Stimulated activated naive CD8-positive, alpha-beta T cell treated with anti-CD3 and anti-CD28 coated beads, Interleukin-15, Interleukin-2, amounts not matched to agents 100 ng/mL and 50 ng/mL, for 24 hours (primary cell): ENCODE measurements around the gene ITCH.

ENCODE experiments used
- H3K27ac Mint-ChIP-seq: one replicate; pipeline ENCODE4 v1.8.0; 2021; ENCODE audit warnings: mild to moderate bottlenecking, mixed read lengths
- H3K27me3 Mint-ChIP-seq: one replicate; pipeline ENCODE4 v1.8.0; 2021; ENCODE audit warnings: mixed read lengths
- H3K36me3 Mint-ChIP-seq: one replicate; pipeline ENCODE4 v1.8.0; 2021; ENCODE audit warnings: low read depth, mixed read lengths
- H3K4me1 Mint-ChIP-seq: one replicate; pipeline ENCODE4 v1.8.0; 2021; ENCODE audit warnings: low read depth, mixed read lengths
- H3K4me3 Mint-ChIP-seq: one replicate; pipeline ENCODE4 v1.8.0; 2021; ENCODE audit warnings: mild to moderate bottlenecking, mixed read lengths
- H3K9me3 Mint-ChIP-seq: one replicate; pipeline ENCODE4 v1.8.0; 2021; ENCODE audit warnings: mixed read lengths

The ITCH gene

GRCh38 chr20:34537651-34538050 lies 174.6 kb downstream of the ITCH start:
- peaks cover 49% of the 10 kb centered on the region for H3K36me3 Mint-ChIP-seq

DNA sequence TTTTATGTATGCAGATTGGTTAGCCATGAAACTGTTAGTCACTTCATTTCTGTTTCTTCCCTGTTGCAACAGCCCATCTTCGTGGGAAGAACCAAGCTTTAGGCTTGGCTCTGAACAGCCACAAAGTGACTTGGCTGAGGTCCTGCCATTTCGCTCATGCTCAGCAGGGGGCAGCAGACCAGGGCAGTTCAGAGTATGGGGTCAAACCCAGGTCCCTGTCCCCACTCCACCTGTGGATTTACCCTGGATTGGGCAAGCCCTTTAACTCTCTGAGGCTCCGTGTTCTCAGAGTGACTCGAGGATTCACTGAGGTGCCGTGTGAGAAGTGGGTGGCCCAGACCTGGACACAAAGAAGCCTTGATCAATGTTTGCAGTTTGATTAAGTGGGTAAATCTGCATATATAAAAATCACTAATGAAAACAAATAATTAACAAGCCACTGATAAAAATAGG lies 175.6 kb downstream of the ITCH start:
- Mint-ChIP-seq H3K4me3 (no peak overlapping the region), H3K36me3 (peaks cover 49% of the 10 kb centered on the region), H3K27ac (no peak overlapping the region), H3K9me3 (no peaks in the 10 kb centered on the region), H3K4me1 (peaks cover 13% of the 10 kb centered on the region), H3K27me3 (no peaks in the 10 kb centered on the region)

More at GRCh38 chr20:34537651-34538050, 174.6 kb downstream of the ITCH start:
- no peak overlapping the region for H3K27ac Mint-ChIP-seq
- H3K27me3 Mint-ChIP-seq = no peaks in the 10 kb centered on the region
- no peak overlapping the region for H3K4me3 Mint-ChIP-seq
- no peaks in the 10 kb centered on the region for H3K9me3 Mint-ChIP-seq
- peaks cover 12% of the 10 kb centered on the region for H3K4me1 Mint-ChIP-seq

DNA sequence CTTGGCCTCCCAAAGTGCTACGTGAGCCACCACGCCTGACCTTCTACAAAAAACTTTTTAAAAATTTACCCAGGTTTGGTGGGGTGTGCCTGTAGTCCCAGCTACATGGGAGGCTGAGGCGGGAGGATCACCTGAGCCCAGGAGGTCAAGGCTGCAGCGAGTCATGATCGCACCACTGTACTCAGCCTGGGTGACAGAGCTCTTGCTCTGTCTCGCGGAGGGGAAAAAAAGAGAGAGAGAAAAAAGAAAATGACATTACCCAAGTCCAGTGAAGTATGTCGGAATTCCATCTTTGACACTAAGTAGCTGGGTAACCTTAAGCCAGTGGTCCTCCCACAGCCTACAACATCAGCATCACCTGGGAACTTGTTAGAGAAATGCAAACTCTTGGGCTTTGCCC lies 176.7 kb downstream of the ITCH start:
- Mint-ChIP-seq H3K4me3 (no peak overlapping the region), H3K27me3 (no peaks in the 10 kb centered on the region), H3K9me3 (no peaks in the 10 kb centered on the region), H3K36me3 (peaks cover 43% of the 10 kb centered on the region), H3K4me1 (peaks cover 23% of the 10 kb centered on the region), H3K27ac (no peak overlapping the region)

GRCh38 chr20:34540596-34541263 lies 177.7 kb downstream of the ITCH start:
- Mint-ChIP-seq H3K9me3 (no peaks in the 10 kb centered on the region), H3K36me3 (peaks cover 36% of the 10 kb centered on the region), H3K4me3 (no peak overlapping the region), H3K27me3 (no peaks in the 10 kb centered on the region), H3K27ac (peak overlapping the region; percentile 42), H3K4me1 (peaks cover 24% of the 10 kb centered on the region)

DNA sequence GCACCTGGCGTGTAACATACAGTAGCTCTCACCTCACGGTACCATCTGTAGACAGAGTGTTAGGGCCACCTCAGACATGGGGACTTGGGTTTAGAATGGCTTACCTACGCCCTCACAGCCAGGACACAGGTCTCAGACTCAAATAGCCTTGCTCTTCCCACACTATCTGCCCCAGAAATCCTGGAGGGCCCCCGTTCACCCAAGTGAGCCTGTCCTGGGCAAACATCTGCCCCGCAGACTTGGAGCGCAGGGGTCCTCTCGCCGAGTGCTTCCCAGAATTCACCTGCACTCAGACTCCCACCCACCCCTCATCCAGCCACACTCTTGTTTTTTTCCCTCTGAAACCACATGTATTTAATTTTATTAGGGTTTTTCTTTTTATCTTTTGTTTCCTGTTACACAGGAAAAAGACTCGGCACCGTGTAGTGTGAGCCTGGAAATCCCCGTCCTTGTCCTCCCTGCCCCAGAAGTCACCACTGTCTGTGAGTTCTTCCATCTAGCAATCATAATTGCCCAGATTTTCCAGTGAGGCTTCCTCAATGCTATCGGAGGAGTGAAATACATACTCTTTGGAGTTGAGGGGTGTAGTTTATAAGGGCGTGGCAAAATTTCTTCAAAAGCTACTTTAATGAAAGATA lies 178.3 kb downstream of the ITCH start:
- Mint-ChIP-seq H3K9me3 (no peaks in the 10 kb centered on the region), H3K4me3 (no peak overlapping the region), H3K4me1 (peaks cover 24% of the 10 kb centered on the region), H3K27me3 (no peaks in the 10 kb centered on the region), H3K36me3 (peaks cover 33% of the 10 kb centered on the region), H3K27ac (peak overlapping the region; percentile 75)

- H3K9me3 Mint-ChIP-seq = no peaks in the 10 kb centered on the region
- no peak overlapping the region for H3K27ac Mint-ChIP-seq
- no peak overlapping the region for H3K4me3 Mint-ChIP-seq
- peaks cover 24% of the 10 kb centered on the region for H3K4me1 Mint-ChIP-seq
- no peaks in the 10 kb centered on the region for H3K27me3 Mint-ChIP-seq
- peaks cover 29% of the 10 kb centered on the region for H3K36me3 Mint-ChIP-seq
These were observed 178.8 kb downstream of the ITCH start for GRCh38 chr20:34541917-34542316.

- peaks cover 24% of the 10 kb centered on the region for H3K4me1 Mint-ChIP-seq
- no peak overlapping the region for H3K27ac Mint-ChIP-seq
- H3K4me3 Mint-ChIP-seq = no peak overlapping the region
- peaks cover 24% of the 10 kb centered on the region for H3K36me3 Mint-ChIP-seq
- no peaks in the 10 kb centered on the region for H3K27me3 Mint-ChIP-seq
- H3K9me3 Mint-ChIP-seq = no peaks in the 10 kb centered on the region
These were observed 179.4 kb downstream of the ITCH start for GRCh38 chr20:34542439-34542838.

DNA sequence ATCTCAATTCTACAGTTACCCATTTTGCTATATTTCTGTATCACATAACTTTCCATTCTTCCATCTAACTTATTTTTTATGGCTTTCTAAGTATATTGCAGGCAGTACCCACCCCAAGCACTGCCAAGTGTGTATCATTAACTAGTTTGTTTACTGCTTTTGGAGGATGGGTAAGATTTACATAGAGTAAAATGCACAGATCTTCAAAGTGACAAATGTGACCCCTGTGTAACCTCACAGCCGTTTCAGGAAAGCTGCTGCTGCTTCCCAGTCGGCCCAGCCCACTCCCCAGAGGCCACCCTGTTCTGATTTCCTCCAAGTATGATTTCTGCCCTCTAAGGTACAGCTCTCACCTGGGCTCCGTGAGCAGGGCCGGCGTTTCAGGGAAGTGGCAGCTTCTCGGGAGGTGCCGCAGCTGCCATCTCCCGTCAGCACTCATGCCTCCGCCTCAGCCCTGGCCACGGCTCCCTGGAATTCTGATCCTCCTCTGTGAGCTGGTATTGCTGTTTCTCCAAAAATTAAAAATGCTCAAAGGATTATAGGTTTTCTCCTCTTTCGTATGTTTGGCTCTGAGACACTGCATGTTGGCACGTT lies 180.5 kb downstream of the ITCH start:
- Mint-ChIP-seq H3K27me3 (no peaks in the 10 kb centered on the region), H3K4me1 (peaks cover 24% of the 10 kb centered on the region), H3K27ac (no peak overlapping the region), H3K36me3 (peaks cover 23% of the 10 kb centered on the region), H3K4me3 (no peak overlapping the region), H3K9me3 (no peaks in the 10 kb centered on the region)

- Mint-ChIP-seq H3K27ac (no peak overlapping the region), H3K4me3 (peak overlapping the region; percentile 15), H3K27me3 (no peaks in the 10 kb centered on the region), H3K9me3 (no peaks in the 10 kb centered on the region), H3K36me3 (peaks cover 19% of the 10 kb centered on the region), H3K4me1 (peaks cover 24% of the 10 kb centered on the region)
These were observed 181.2 kb downstream of the ITCH start for GRCh38 chr20:34544109-34544796.

GRCh38 chr20:34546751-34547181 lies 183.7 kb downstream of the ITCH start:
- H3K4me3 Mint-ChIP-seq = no peak overlapping the region
- H3K27ac Mint-ChIP-seq = no peak overlapping the region
- no peaks in the 10 kb centered on the region for H3K9me3 Mint-ChIP-seq
- peaks cover 14% of the 10 kb centered on the region for H3K4me1 Mint-ChIP-seq
- H3K27me3 Mint-ChIP-seq = no peaks in the 10 kb centered on the region
- H3K36me3 Mint-ChIP-seq = no peaks in the 10 kb centered on the region

DNA sequence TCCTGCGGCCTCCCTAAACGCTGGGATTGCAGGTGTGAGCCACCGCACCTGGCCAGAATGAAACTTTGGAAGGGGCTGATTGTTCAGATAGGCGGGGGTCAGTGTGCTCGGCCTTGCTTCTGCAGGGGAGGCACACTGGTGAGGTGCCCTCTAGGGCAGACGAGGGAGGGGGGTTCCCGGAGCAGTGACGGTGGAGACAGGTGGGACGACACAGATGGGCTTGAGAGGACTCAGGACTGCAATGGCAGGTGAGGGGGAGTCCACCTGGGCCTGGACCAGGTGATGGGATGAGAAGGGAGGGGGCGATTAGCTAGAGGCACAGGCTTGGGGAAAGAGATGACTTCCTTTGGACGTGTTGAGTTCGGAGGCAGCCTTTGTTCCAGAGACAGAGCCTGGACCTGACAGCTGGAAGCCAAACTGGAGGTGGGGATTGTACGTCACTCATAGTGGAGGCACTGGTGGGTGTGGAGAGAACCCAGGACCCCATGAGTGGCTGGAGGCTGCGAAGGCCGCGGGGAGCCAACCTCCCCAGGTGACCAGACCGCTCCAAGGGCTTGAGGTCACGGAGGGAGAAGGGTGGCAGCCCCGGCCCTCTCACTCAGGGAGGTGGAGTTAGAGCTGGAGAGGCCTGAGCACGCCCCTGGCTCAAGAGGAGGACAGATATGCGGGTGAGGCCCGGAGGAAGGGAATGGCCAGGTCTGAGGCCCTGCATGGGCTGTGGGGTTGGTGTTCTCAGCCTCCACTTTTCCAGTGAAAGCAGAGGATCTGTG lies 185.0 kb downstream of the ITCH start:
- H3K27ac Mint-ChIP-seq = no peak overlapping the region
- H3K36me3 Mint-ChIP-seq = no peaks in the 10 kb centered on the region
- H3K9me3 Mint-ChIP-seq = no peaks in the 10 kb centered on the region
- peaks cover 12% of the 10 kb centered on the region for H3K4me1 Mint-ChIP-seq
- H3K4me3 Mint-ChIP-seq = no peak overlapping the region
- no peaks in the 10 kb centered on the region for H3K27me3 Mint-ChIP-seq

- Mint-ChIP-seq H3K36me3 (no peaks in the 10 kb centered on the region), H3K4me1 (peaks cover 4% of the 10 kb centered on the region), H3K9me3 (no peaks in the 10 kb centered on the region), H3K27me3 (no peaks in the 10 kb centered on the region), H3K27ac (no peak overlapping the region), H3K4me3 (no peak overlapping the region)
These were observed 186.3 kb downstream of the ITCH start for GRCh38 chr20:34549291-34549928.

DNA sequence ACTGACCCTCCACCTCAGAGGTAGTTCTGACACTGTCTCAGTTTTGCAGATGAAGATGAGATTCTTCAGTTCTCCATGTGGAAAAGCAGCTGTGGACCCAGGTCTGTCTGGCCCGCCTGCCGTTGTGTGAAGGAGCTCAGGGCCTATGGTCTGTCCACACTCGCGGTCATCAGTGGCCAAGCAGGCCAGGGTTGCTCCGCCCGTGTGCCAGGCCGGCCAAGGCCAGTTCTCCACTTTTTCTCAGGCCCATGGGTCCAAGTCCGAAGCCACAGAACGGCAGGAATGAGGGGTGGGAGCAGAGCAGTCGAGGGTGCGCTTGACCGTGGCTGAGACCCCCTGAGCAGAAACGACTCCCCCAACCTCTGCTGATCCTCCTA lies 186.8 kb downstream of the ITCH start:
- Mint-ChIP-seq H3K4me1 (no peaks in the 10 kb centered on the region), H3K27me3 (no peaks in the 10 kb centered on the region), H3K9me3 (no peaks in the 10 kb centered on the region), H3K36me3 (no peaks in the 10 kb centered on the region), H3K27ac (no peak overlapping the region), H3K4me3 (no peak overlapping the region)

DNA sequence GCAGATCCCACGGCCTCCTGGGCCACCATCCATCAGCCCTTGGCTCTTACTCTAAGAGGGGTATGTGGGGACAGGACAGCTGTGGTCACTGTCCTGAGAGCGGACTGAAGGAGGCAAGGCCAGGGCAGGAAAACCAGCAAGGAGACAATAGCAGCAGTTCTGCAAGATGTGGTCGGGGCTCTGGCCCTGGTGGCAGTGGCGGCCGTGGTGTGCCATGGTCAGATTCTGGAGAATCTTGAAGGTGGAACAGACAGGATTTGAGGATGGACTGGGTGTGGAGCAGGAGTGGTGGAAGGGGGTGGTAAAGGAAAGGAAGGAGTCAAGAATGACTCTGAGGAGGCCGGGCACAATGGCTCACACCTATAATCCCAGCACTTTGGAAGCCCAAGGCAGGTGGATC lies 189.5 kb downstream of the ITCH start:
- Mint-ChIP-seq H3K4me3 (no peak overlapping the region), H3K9me3 (no peaks in the 10 kb centered on the region), H3K36me3 (no peaks in the 10 kb centered on the region), H3K27me3 (no peaks in the 10 kb centered on the region), H3K4me1 (no peaks in the 10 kb centered on the region), H3K27ac (no peak overlapping the region)
